DND-41 (cell line): ENCODE measurements around the gene TBC1D22A.

Experiments used
- CTCF ChIP-seq: IDR thresholded peaks from 2 replicates; pipeline ENCODE4 v1.5.1; 2012; ENCODE audit warnings: borderline replicate concordance, low read length, moderate library complexity, mild to moderate bottlenecking; ENCODE audit not compliant: poor library complexity, severe bottlenecking; ENCODE audit errors: extremely low read depth
- EZH2 ChIP-seq: IDR thresholded peaks from 3 replicates; pipeline ENCODE4 v1.6.1; 2012; ENCODE audit warnings: borderline replicate concordance, low read depth, mild to moderate bottlenecking, moderate library complexity, low read length, inconsistent platforms; ENCODE audit not compliant: severe bottlenecking

GRCh38 chr22:46764779-46765485 lies 2.5 kb downstream of the TBC1D22A start:
- no peak for TF ChIP-seq CTCF
- TF ChIP-seq EZH2 = no peak
